Suprapubic skin (tissue), 4 donors: ENCODE measurements around the gene DBH. TPM values are rescaled to one million over a fixed set of nuclear protein-coding genes. Genes with fewer than 3 reads are reported as not detected.
A peak's percentile ranks its signal among the peaks of the same experiment; 100 is the strongest.

ENCODE experiments used
- DNase-seq, 2 donors: peaks; one replicate each; pipeline ENCODE4 v3.0.0-alpha.2; 2019; ENCODE audit warnings: low spot score in 2 of 2
- H3K27ac ChIP-seq: fragments of 200-600 bp; sonication (generic); one replicate; pipeline ENCODE4 v1.5.1; 2019
- H3K27me3 ChIP-seq: fragments of 200-600 bp; sonication (generic); one replicate; pipeline ENCODE4 v1.5.1; 2019
- H3K36me3 ChIP-seq: fragments of 200-600 bp; sonication (generic); one replicate; pipeline ENCODE4 v1.5.1; 2019
- H3K4me1 ChIP-seq: fragments of 200-600 bp; sonication (generic); one replicate; pipeline ENCODE4 v1.5.1; 2019
- H3K4me3 ChIP-seq: fragments of 200-600 bp; sonication (generic); one replicate; pipeline ENCODE4 v1.5.1; 2019; ENCODE audit warnings: mild to moderate bottlenecking
- H3K9me3 ChIP-seq: fragments of 200-600 bp; sonication (generic); one replicate; pipeline ENCODE4 v1.5.1; 2019
- CTCF ChIP-seq, 2 donors: fragments of 200-600 bp in 1 of 2; fragments of 450-650 bp in 1 of 2; sonication (generic) in 1 of 2; IDR thresholded peaks; one replicate each; pipeline ENCODE4 v1.5.1; 2016 to 2019; ENCODE audit warnings: antibody characterized with exemption in 2 of 2, mild to moderate bottlenecking in 1 of 2, moderate library complexity in 1 of 2
- EP300 ChIP-seq: sonication (generic); formaldehyde crosslinking; IDR thresholded peaks from one replicate; pipeline ENCODE4 v1.6.1; 2017; ENCODE audit warnings: antibody characterized with exemption
- POLR2A ChIP-seq, 2 donors: fragments of 450-650 bp; IDR thresholded peaks; one replicate each; pipeline ENCODE4 v1.6.1; 2017; ENCODE audit warnings: antibody characterized with exemption in 2 of 2, mild to moderate bottlenecking in 2 of 2, moderate library complexity in 2 of 2
- POLR2AphosphoS5 ChIP-seq, 3 donors: sonication (generic); formaldehyde crosslinking; IDR thresholded peaks; one replicate each; pipeline ENCODE4 v1.6.1; 2017; ENCODE audit warnings: antibody characterized with exemption in 3 of 3
- WGBS: methylation state at CpG from one replicate; pipeline ENCODE4 v1.1.5; 2018; 5-methylcytosine and 5-hydroxymethylcytosine counted together
- total RNA-seq, 4 donors: library from RNA; depleted of rRNA; stranded (reverse); fragments of >200 nt; gene quantifications; one replicate each; pipeline ENCODE4 v1.1.0, GENCODE V29; 2016

DBH gene
- total RNA-seq, 4 donors from 2014 or later, result not detected

- TF ChIP-seq POLR2AphosphoS5 (IDR thresholded peaks at IDR 0.05), result no peak
Observed at GRCh38 chr9:133608382-133608781, 27.8 kb upstream of the DBH start.

GRCh38 chr9:133608889-133609288 is 27.3 kb upstream of the DBH start:
- WGBS, result 40% methylated on average over 1 of the region's 41 CpGs

More at GRCh38 chr9:133608382-133608781, 27.8 kb upstream of the DBH start:
- no peak for DNase-seq
- no peaks in the 10 kb centered on the region for H3K36me3 ChIP-seq
- H3K4me1 ChIP-seq, result peaks cover 7% of the 10 kb centered on the region
- peaks cover 98% of the 10 kb centered on the region for H3K27me3 ChIP-seq
- H3K27ac ChIP-seq, result no peak overlapping the region
- no peak overlapping the region for H3K4me3 ChIP-seq
- 87% methylated on average over 7 of the region's 7 CpGs for WGBS
- H3K9me3 ChIP-seq, result no peaks in the 10 kb centered on the region

GRCh38 chr9:133609311-133610098 is 26.7 kb upstream of the DBH start, which contains the start of gene FAM163B:
Gene FAM163B (minus strand): TSS chr9:133609389. CDS start chr9:133580223, 29,166 bp downstream.
- H3K4me3 ChIP-seq, result peak within 1 kb of the TSS; percentile 14
- no peaks in the 10 kb centered on the region for H3K9me3 ChIP-seq
- H3K27me3 ChIP-seq, result peaks cover 99% of the 10 kb centered on the region
- H3K4me1 ChIP-seq, result peaks cover 7% of the 10 kb centered on the region
- H3K36me3 ChIP-seq, result no peaks in the 10 kb centered on the region
- H3K27ac ChIP-seq, result no peak within 1 kb of the TSS
- TF ChIP-seq POLR2A (IDR thresholded peaks at IDR 0.05) (no peak), EP300 (no peak), POLR2AphosphoS5 (IDR thresholded peaks at IDR 0.05) (no peak), CTCF (IDR thresholded peaks at IDR 0.05) (no peak)
- WGBS, result 34% methylated on average over 10 of the region's 61 CpGs
- DNase-seq, result no peak

More at GRCh38 chr9:133608889-133609288, 27.3 kb upstream of the DBH start:
- Histone ChIP-seq H3K27me3 (peaks cover 98% of the 10 kb centered on the region), H3K4me3 (peak overlapping the region; percentile 14), H3K9me3 (no peaks in the 10 kb centered on the region), H3K4me1 (peaks cover 7% of the 10 kb centered on the region), H3K36me3 (no peaks in the 10 kb centered on the region), H3K27ac (no peak overlapping the region)
- no peak for TF ChIP-seq POLR2AphosphoS5 (IDR thresholded peaks at IDR 0.05)
- TF ChIP-seq POLR2A (IDR thresholded peaks at IDR 0.05), result no peak
- no peak for TF ChIP-seq CTCF (IDR thresholded peaks at IDR 0.05)
- TF ChIP-seq EP300, result no peak
- DNase-seq, result no peak

GRCh38 chr9:133610845-133611244 is 25.3 kb upstream of the DBH start:
- TF ChIP-seq POLR2AphosphoS5 (IDR thresholded peaks at IDR 0.05), result no peak
- TF ChIP-seq EP300, result no peak
- no peak for TF ChIP-seq POLR2A (IDR thresholded peaks at IDR 0.05)
- TF ChIP-seq CTCF (IDR thresholded peaks at IDR 0.05), result no peak
- Histone ChIP-seq H3K27me3 (peaks cover 99% of the 10 kb centered on the region), H3K36me3 (no peaks in the 10 kb centered on the region), H3K27ac (no peak overlapping the region), H3K9me3 (no peaks in the 10 kb centered on the region), H3K4me3 (no peak overlapping the region), H3K4me1 (peaks cover 7% of the 10 kb centered on the region)
- WGBS, result 89% methylated on average over 5 of the region's 5 CpGs
- no peak for DNase-seq

- Histone ChIP-seq H3K4me1 (peaks cover 7% of the 10 kb centered on the region), H3K27ac (no peak overlapping the region), H3K4me3 (no peak overlapping the region), H3K9me3 (no peaks in the 10 kb centered on the region), H3K36me3 (no peaks in the 10 kb centered on the region), H3K27me3 (peaks cover 99% of the 10 kb centered on the region)
- TF ChIP-seq EP300 (no peak), POLR2A (IDR thresholded peaks at IDR 0.05) (no peak), CTCF (IDR thresholded peaks at IDR 0.05) (no peak), POLR2AphosphoS5 (IDR thresholded peaks at IDR 0.05) (no peak)
- 84% methylated on average over 9 of the region's 9 CpGs for WGBS
- no peak for DNase-seq
Observed at GRCh38 chr9:133612051-133612450, 24.1 kb upstream of the DBH start.
